ENCODE measurements around the gene CTIF.

Gene CTIF

GRCh38 chr18:48707636-48708296 is 168.9 kb downstream of the CTIF start:
- no peak overlapping the region for H3K9ac ChIP-seq (ENCODE audit: low read length)
- no peaks in the 10 kb centered on the region for H3K9me2 ChIP-seq (replicated peaks; ENCODE audit: insufficient read depth, low read length)
- H3K4me2 ChIP-seq (ENCODE audit: low read depth, low read length, poor library complexity, severe bottlenecking), result no peak overlapping the region
- no peak overlapping the region for H2AFZ ChIP-seq (ENCODE audit: low read depth, low read length, severe bottlenecking)
- no peak for TF ChIP-seq EZH2phosphoT487 (conservative IDR thresholded peaks at IDR 0.05; ENCODE audit: low read length)
- TF ChIP-seq, protein P1, sequence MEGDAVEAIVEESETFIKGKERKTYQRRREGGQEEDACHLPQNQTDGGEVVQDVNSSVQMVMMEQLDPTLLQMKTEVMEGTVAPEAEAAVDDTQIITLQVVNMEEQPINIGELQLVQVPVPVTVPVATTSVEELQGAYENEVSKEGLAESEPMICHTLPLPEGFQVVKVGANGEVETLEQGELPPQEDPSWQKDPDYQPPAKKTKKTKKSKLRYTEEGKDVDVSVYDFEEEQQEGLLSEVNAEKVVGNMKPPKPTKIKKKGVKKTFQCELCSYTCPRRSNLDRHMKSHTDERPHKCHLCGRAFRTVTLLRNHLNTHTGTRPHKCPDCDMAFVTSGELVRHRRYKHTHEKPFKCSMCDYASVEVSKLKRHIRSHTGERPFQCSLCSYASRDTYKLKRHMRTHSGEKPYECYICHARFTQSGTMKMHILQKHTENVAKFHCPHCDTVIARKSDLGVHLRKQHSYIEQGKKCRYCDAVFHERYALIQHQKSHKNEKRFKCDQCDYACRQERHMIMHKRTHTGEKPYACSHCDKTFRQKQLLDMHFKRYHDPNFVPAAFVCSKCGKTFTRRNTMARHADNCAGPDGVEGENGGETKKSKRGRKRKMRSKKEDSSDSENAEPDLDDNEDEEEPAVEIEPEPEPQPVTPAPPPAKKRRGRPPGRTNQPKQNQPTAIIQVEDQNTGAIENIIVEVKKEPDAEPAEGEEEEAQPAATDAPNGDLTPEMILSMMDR (IDR thresholded peaks at IDR 0.05; ENCODE audit: insufficient read depth, low read length, poor library complexity, severe bottlenecking), result no peak
- no peaks in the 10 kb centered on the region for H3K79me2 ChIP-seq (ENCODE audit: insufficient read depth, low read length)
- no peaks in the 10 kb centered on the region for H3K36me3 ChIP-seq (ENCODE audit: low read length)
- H3K9me3 ChIP-seq (ENCODE audit: insufficient read depth, low read length), result no peaks in the 10 kb centered on the region
- H3F3A ChIP-seq (ENCODE audit: insufficient read depth), result no peaks in the 10 kb centered on the region
- no peaks in the 10 kb centered on the region for H4K20me1 ChIP-seq (ENCODE audit: low read depth, low read length)
- no peaks in the 10 kb centered on the region for H3K27me3 ChIP-seq (ENCODE audit: low read length)
- H3K4me3 ChIP-seq (ENCODE audit: insufficient read depth, low read length, poor library complexity, severe bottlenecking), result no peak overlapping the region
- no peak overlapping the region for H3K27ac ChIP-seq (ENCODE audit: low read depth, low read length)

DNA sequence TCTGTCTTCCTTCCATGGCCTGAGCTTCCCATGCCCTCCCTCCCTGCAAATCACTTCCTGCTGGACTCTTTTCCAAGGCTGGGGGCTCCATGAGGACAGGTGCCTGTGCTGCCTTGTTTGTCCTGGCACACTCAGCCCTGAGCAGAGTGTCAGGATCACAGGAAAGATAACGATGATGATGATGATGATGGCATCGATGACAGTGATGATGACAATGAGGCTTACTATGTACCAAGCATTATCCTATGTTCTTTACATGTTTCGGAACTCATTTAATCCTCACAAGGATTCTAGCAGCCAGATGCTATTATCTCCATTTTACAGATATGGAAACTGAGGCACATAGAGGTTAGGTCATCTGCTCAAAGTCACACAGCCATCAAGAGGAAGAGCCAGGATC is 170.0 kb downstream of the CTIF start:
- no peaks in the 10 kb centered on the region for H3K27me3 ChIP-seq (ENCODE audit: low read length)
- no peaks in the 10 kb centered on the region for H3F3A ChIP-seq (ENCODE audit: insufficient read depth)
- TF ChIP-seq, protein P1 (IDR thresholded peaks at IDR 0.05; ENCODE audit: insufficient read depth, low read length, poor library complexity, severe bottlenecking), result no peak
- no peak for TF ChIP-seq EZH2phosphoT487 (conservative IDR thresholded peaks at IDR 0.05; ENCODE audit: low read length)
- H3K27ac ChIP-seq (ENCODE audit: low read depth, low read length), result no peak overlapping the region
- H3K4me2 ChIP-seq (ENCODE audit: low read depth, low read length, poor library complexity, severe bottlenecking), result no peak overlapping the region
- H4K20me1 ChIP-seq (ENCODE audit: low read depth, low read length), result no peaks in the 10 kb centered on the region
- H2AFZ ChIP-seq (ENCODE audit: low read depth, low read length, severe bottlenecking), result no peak overlapping the region
- no peaks in the 10 kb centered on the region for H3K79me2 ChIP-seq (ENCODE audit: insufficient read depth, low read length)
- H3K4me3 ChIP-seq (ENCODE audit: insufficient read depth, low read length, poor library complexity, severe bottlenecking), result no peak overlapping the region
- no peaks in the 10 kb centered on the region for H3K36me3 ChIP-seq (ENCODE audit: low read length)
- H3K9me2 ChIP-seq (replicated peaks; ENCODE audit: insufficient read depth, low read length), result no peaks in the 10 kb centered on the region
- H3K9ac ChIP-seq (ENCODE audit: low read length), result no peak overlapping the region
- no peaks in the 10 kb centered on the region for H3K9me3 ChIP-seq (ENCODE audit: insufficient read depth, low read length)

DNA sequence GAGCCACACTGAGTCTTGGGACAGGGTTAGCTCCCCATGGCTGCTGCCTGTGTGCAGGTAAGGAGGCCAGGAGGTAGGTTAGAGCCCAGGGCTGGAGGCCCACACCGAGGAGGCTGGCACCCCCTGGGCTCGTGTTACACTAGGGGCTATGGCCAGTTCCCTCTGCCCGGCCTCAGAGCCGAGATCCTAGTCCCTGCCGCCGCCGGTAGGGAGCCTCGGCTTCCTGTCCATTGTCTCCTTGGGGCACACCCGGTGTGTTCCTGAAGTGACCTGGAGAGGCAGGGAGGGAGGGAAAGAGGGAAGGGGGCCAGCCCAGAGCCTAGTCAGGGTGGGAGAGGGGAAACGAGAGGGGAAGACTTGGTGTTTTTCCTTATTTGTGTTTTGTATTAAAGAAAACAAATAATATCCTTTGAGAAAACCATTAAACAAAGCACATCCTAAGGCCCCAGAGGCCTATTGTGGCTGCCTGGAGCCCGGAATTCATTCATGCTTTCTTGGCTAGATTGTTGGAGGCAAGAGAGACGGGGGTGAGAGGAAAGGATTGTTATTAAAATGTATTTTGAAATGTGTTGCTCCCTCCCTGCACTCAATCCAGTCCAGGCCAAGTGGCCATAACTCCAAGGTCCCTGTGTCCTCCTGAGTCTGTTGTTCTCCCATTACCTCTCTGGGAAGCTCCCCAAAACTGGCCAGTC is 170.7 kb downstream of the CTIF start:
- Histone ChIP-seq H3K27me3 (ENCODE audit: low read length) (no peaks in the 10 kb centered on the region), H3K9me3 (ENCODE audit: insufficient read depth, low read length) (no peaks in the 10 kb centered on the region), H3K36me3 (ENCODE audit: low read length) (no peaks in the 10 kb centered on the region), H3K27ac (ENCODE audit: low read depth, low read length) (no peak overlapping the region), H2AFZ (ENCODE audit: low read depth, low read length, severe bottlenecking) (no peak overlapping the region), H3F3A (ENCODE audit: insufficient read depth) (no peaks in the 10 kb centered on the region), H3K79me2 (ENCODE audit: insufficient read depth, low read length) (no peaks in the 10 kb centered on the region), H3K4me3 (ENCODE audit: insufficient read depth, low read length, poor library complexity, severe bottlenecking) (no peak overlapping the region), H3K4me2 (ENCODE audit: low read depth, low read length, poor library complexity, severe bottlenecking) (no peak overlapping the region), H4K20me1 (ENCODE audit: low read depth, low read length) (no peaks in the 10 kb centered on the region), H3K9ac (ENCODE audit: low read length) (no peak overlapping the region), H3K9me2 (replicated peaks; ENCODE audit: insufficient read depth, low read length) (no peaks in the 10 kb centered on the region)
- TF ChIP-seq, protein P1 (IDR thresholded peaks at IDR 0.05; ENCODE audit: insufficient read depth, low read length, poor library complexity, severe bottlenecking), result no peak
- no peak for TF ChIP-seq EZH2phosphoT487 (conservative IDR thresholded peaks at IDR 0.05; ENCODE audit: low read length)
